AG04449 (cell line): Measurements from ENCODE around the gene HMCN2.

Source experiments
- CTCF ChIA-PET: fragments of 350-600 bp; formaldehyde crosslinking; extraction: SDS; loops from one replicate; lab custom pipeline; 2021; ENCODE audit warnings: antibody characterized with exemption; lab: Yijun Ruan, JAX
- POLR2A ChIA-PET: fragments of 400-600, 350-600 bp; formaldehyde crosslinking; extraction: SDS; loops from one replicate; lab custom pipeline; 2020; ENCODE audit warnings: antibody characterized with exemption, inconsistent platforms; lab: Yijun Ruan, JAX
- DNase-seq: peaks from one replicate; pipeline ENCODE4 v3.0.0-alpha.2; 2010; ENCODE audit warnings: low read depth, low spot score
- H3K4me3 ChIP-seq: 2 replicates; pipeline ENCODE4 v1.5.1; 2011; ENCODE audit warnings: low read depth, mild to moderate bottlenecking, control low read depth, low read length
- CTCF ChIP-seq: IDR thresholded peaks from one replicate; pipeline ENCODE4 v1.5.1; 2011; ENCODE audit warnings: mild to moderate bottlenecking, moderate library complexity, low read length, control low read depth, inconsistent platforms; ENCODE audit not compliant: insufficient read depth; ENCODE audit errors: missing control alignments

Gene HMCN2

GRCh38 chr9:130366072-130366471 is 100.5 kb downstream of the HMCN2 start:
- no peak for TF ChIP-seq CTCF
- no peak overlapping the region for H3K4me3 ChIP-seq
- CTCF ChIA-PET = no interaction called here
- DNase-seq = no peak
- POLR2A ChIA-PET = no interaction called here

GRCh38 chr9:130366888-130367550 is 101.5 kb downstream of the HMCN2 start:
- POLR2A ChIA-PET = no interaction called here
- CTCF ChIA-PET = interaction anchor here (0.9 kb wide), 1 partner anchor 14 kb away, joined by 3 read pairs; no protein-coding TSS in a partner anchor
- no peak for DNase-seq
- H3K4me3 ChIP-seq = no peak overlapping the region
- TF ChIP-seq CTCF = no peak

- no peak overlapping the region for H3K4me3 ChIP-seq
- ChIA-PET CTCF (interaction anchor here (1.0 to 1.1 kb wide), 2 partner anchors 15 to 260 kb away, joined by 3 read pairs; no protein-coding TSS in a partner anchor), POLR2A (no interaction called here)
- no peak for DNase-seq
- TF ChIP-seq CTCF = no peak
These were observed 103.1 kb downstream of the HMCN2 start for GRCh38 chr9:130368631-130369103.

- no peak overlapping the region for H3K4me3 ChIP-seq
- ChIA-PET CTCF (no interaction called here), POLR2A (no interaction called here)
- DNase-seq = no peak
- TF ChIP-seq CTCF = no peak
These were observed 104.7 kb downstream of the HMCN2 start for GRCh38 chr9:130370226-130370625.

- ChIA-PET CTCF (no interaction called here), POLR2A (no interaction called here)
- TF ChIP-seq CTCF = no peak
- H3K4me3 ChIP-seq = no peak overlapping the region
- no peak for DNase-seq
These were observed 105.8 kb downstream of the HMCN2 start for GRCh38 chr9:130371196-130371966.

- no peak for DNase-seq
- no peak overlapping the region for H3K4me3 ChIP-seq
- ChIA-PET CTCF (no interaction called here), POLR2A (no interaction called here)
- no peak for TF ChIP-seq CTCF
These were observed 106.5 kb downstream of the HMCN2 start for GRCh38 chr9:130372057-130372456.
